Chondrocyte (in vitro differentiated cells): ENCODE measurements around the gene WDPCP. TPM values are rescaled to one million over a fixed set of nuclear protein-coding genes. Genes with fewer than 3 reads are reported as not detected.
A peak's percentile ranks its signal among the peaks of the same experiment; 100 is the strongest.

Experiments used
- DNase-seq: peaks from one replicate; pipeline ENCODE4 v3.0.0; 2021; ENCODE audit warnings: mixed read lengths, low spot score
- H3K27ac Mint-ChIP-seq: one replicate; pipeline ENCODE4 v1.8.0; 2021; ENCODE audit warnings: mild to moderate bottlenecking, moderate library complexity, mixed read lengths; ENCODE audit not compliant: unreplicated experiment
- H3K27me3 Mint-ChIP-seq: 2 replicates; pipeline ENCODE4 v1.8.0; 2021; ENCODE audit warnings: low read depth, mixed read lengths
- H3K36me3 Mint-ChIP-seq: 2 replicates; pipeline ENCODE4 v1.8.0; 2021; ENCODE audit warnings: low read depth, mixed read lengths
- H3K4me1 Mint-ChIP-seq: 2 replicates; pipeline ENCODE4 v1.8.0; 2021; ENCODE audit warnings: low read depth, mild to moderate bottlenecking, mixed read lengths
- H3K4me3 Mint-ChIP-seq: one replicate; pipeline ENCODE4 v1.8.0; 2021; ENCODE audit warnings: mild to moderate bottlenecking, moderate library complexity, mixed read lengths; ENCODE audit not compliant: unreplicated experiment
- H3K9me3 Mint-ChIP-seq: 2 replicates; pipeline ENCODE4 v1.8.0; 2021; ENCODE audit warnings: low read depth, mixed read lengths
- CTCF ChIP-seq: fragments of 200-600 bp; sonication (generic); IDR thresholded peaks from 2 replicates; pipeline ENCODE4 v1.5.0; 2021; ENCODE audit warnings: antibody characterized with exemption, mild to moderate bottlenecking, moderate library complexity
- total RNA-seq: library from RNA; stranded (reverse); gene quantifications from 3 replicates; pipeline ENCODE4 v1.2.1, GENCODE V29; 2021

The WDPCP gene
- total RNA-seq, 1 donor from 2014 or later: 8.6 TPM

DNA sequence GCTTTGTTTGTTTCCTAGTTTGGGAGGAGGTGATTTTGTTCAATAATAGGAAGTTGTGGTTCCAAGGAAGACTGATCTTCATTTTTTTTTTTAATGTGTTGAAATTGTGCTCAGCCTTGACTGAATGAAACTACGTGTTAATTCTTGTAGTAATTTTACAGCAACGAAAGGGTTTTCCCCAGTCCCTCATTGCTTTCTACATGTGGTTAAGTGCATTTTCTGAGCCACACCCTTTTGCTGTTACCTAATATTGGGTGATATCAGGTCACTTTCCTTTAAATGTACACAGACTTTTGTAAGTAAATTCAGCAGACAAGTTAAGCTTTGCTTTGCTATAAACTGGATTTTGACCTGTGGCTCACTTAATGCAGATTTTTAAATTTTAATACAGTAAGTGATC is 464.1 kb downstream of the WDPCP start:
- peaks cover 2% of the 10 kb centered on the region for H3K9me3 Mint-ChIP-seq
- no peak overlapping the region for H3K4me3 Mint-ChIP-seq
- no peaks in the 10 kb centered on the region for H3K4me1 Mint-ChIP-seq
- no peaks in the 10 kb centered on the region for H3K36me3 Mint-ChIP-seq
- no peaks in the 10 kb centered on the region for H3K27me3 Mint-ChIP-seq
- H3K27ac Mint-ChIP-seq: no peak overlapping the region
- no peak for DNase-seq
- no peak for TF ChIP-seq CTCF

DNA sequence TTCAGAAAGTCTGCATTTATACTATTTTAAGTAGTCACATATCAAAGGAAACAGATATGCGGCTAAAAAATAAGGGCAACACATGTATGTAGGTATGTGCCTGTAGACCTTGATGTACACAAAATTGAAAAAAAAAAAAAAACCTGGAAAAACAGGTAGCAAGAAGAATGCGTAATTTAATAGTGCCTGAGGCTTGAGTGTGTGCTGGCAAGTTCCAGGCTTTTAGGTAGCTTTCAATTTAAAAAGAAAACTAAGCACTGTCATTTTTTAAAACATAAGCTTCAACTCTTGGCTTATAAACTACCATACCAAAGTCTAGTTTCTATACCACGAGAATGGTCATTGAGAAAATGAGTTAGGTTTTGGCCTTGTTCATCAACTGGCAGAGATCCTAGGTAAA is 465.4 kb downstream of the WDPCP start:
- no peak for DNase-seq
- H3K27ac Mint-ChIP-seq: no peak overlapping the region

DNA sequence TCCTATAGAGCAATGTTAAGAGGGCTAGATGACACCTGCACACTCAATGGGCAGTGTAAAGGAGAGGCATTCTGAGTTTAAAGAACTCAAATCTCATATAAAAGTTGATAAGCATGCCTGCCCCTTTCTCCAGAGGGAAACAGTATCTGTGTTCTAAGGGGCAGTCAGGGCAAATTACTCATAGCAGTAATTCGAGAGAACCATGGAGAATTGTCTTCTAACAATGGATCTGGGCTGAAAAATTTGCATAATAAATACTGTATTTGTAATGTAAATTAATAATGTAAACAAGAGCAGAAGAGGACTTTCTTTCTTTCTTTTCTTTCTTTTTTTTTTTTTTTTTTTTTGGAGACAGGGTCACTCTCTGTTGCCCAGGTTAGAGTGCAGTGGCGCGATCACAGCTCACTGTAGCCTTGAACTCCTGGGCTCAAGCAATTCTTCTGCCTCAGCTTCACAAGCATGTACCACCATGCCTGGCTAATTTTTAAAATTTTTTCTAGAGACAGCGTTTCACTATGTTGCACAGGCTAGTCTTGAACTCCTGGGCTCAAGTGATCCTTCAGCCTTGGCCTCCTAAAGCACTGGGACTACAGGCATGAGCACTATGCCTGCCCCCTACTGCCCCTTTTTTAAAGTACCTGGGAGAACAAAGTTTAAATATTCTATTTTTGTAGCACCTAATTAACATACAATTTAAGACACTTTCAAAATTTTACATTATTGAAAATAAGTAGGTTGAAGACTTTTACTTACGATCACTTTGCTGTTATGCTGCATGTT is 467.0 kb downstream of the WDPCP start:
- Mint-ChIP-seq H3K36me3 (peaks cover 1% of the 10 kb centered on the region), H3K27ac (no peak overlapping the region), H3K4me1 (no peaks in the 10 kb centered on the region), H3K27me3 (no peaks in the 10 kb centered on the region), H3K9me3 (peaks cover 2% of the 10 kb centered on the region), H3K4me3 (no peak overlapping the region)
- DNase-seq: no peak
- TF ChIP-seq CTCF: peak; percentile 8

More for the DNA sequence above, 465.4 kb downstream of the WDPCP start:
- H3K4me1 Mint-ChIP-seq: no peaks in the 10 kb centered on the region
- no peaks in the 10 kb centered on the region for H3K27me3 Mint-ChIP-seq
- no peaks in the 10 kb centered on the region for H3K9me3 Mint-ChIP-seq
- H3K4me3 Mint-ChIP-seq: no peak overlapping the region
- no peak for TF ChIP-seq CTCF
- no peaks in the 10 kb centered on the region for H3K36me3 Mint-ChIP-seq

- DNase-seq: no peak
- Mint-ChIP-seq H3K9me3 (peaks cover 17% of the 10 kb centered on the region), H3K27me3 (no peaks in the 10 kb centered on the region), H3K4me1 (no peaks in the 10 kb centered on the region), H3K36me3 (peaks cover 3% of the 10 kb centered on the region), H3K27ac (no peak overlapping the region), H3K4me3 (no peak overlapping the region)
- no peak for TF ChIP-seq CTCF
Observed at GRCh38 chr2:63118821-63119220, 469.5 kb downstream of the WDPCP start.

- H3K9me3 Mint-ChIP-seq: peaks cover 61% of the 10 kb centered on the region
- TF ChIP-seq CTCF: no peak
- no peak overlapping the region for H3K4me3 Mint-ChIP-seq
- H3K4me1 Mint-ChIP-seq: no peaks in the 10 kb centered on the region
- H3K27ac Mint-ChIP-seq: no peak overlapping the region
- H3K36me3 Mint-ChIP-seq: peaks cover 11% of the 10 kb centered on the region
- H3K27me3 Mint-ChIP-seq: no peaks in the 10 kb centered on the region
- no peak for DNase-seq
Observed at GRCh38 chr2:63104482-63104881, 483.8 kb downstream of the WDPCP start.
